IMR-90 (cell line): ENCODE results near the gene RTBDN. TPM values are rescaled to one million over a fixed set of nuclear protein-coding genes. Genes with fewer than 3 reads are reported as not detected.

Source experiments
- ATAC-seq: fragments of 200-7000 bp; cut with Tn5 transposase; 2 replicates; pipeline ENCODE4 v1.9.1; 2020; ENCODE audit warnings: low read depth, mild to moderate bottlenecking, moderate library complexity
- BruUV-seq: library from RNA; stranded (reverse); fragments of 400-500 nt; replicated peaks from 2 replicates; lab custom pipeline; 2021; lab: Mats Ljungman, UMichigan
- CTCF ChIA-PET: fragments of 300-600 bp; formaldehyde crosslinking; extraction: SDS; loops from one replicate; lab custom pipeline; 2021; ENCODE audit warnings: antibody characterized with exemption; lab: Yijun Ruan, JAX
- POLR2A ChIA-PET: fragments of 300-600 bp; sonication (Branson Sonifier 250); formaldehyde crosslinking; loops from one replicate; lab custom pipeline; 2022; ENCODE audit warnings: antibody characterized with exemption; ENCODE audit not compliant: unreplicated experiment; lab: Charles Lee
- DNase-seq: peaks from one replicate; pipeline ENCODE4 v3.0.0; 2013
- H2AFZ ChIP-seq: replicated peaks from 2 replicates; pipeline ENCODE3; 2013; ENCODE audit warnings: low read length, mild to moderate bottlenecking; ENCODE audit not compliant: poor library complexity
- H2AK5ac ChIP-seq: 2 replicates; pipeline ENCODE4 v1.6.1; 2013; ENCODE audit warnings: low read depth, low read length, inconsistent platforms
- H2AK9ac ChIP-seq: replicated peaks from 2 replicates; pipeline ENCODE3; 2013; ENCODE audit warnings: mild to moderate bottlenecking, low read depth, low read length, moderate library complexity; ENCODE audit not compliant: poor library complexity
- H2BK120ac ChIP-seq: 2 replicates; pipeline ENCODE4 v1.6.1; 2013; ENCODE audit warnings: low read depth, low read length, inconsistent platforms
- H2BK15ac ChIP-seq: 3 replicates; pipeline ENCODE4 v1.6.1; 2013; ENCODE audit warnings: low read depth, low read length, inconsistent platforms
- H2BK20ac ChIP-seq: 2 replicates; pipeline ENCODE4 v1.6.1; 2013; ENCODE audit warnings: low read depth, mild to moderate bottlenecking, inconsistent platforms, low read length, moderate library complexity
- H2BK5ac ChIP-seq: 2 replicates; pipeline ENCODE4 v1.6.1; 2013; ENCODE audit warnings: mild to moderate bottlenecking, low read depth, low read length, inconsistent platforms; ENCODE audit not compliant: poor library complexity, severe bottlenecking
- H3K14ac ChIP-seq: replicated peaks from 2 replicates; pipeline ENCODE4 v1.6.1; 2013; ENCODE audit warnings: low read depth, low read length, inconsistent platforms
- H3K18ac ChIP-seq: 2 replicates; pipeline ENCODE4 v1.6.1; 2013; ENCODE audit warnings: low read depth, low read length, control low read depth
- H3K23ac ChIP-seq: 2 replicates; pipeline ENCODE4 v1.6.1; 2013; ENCODE audit warnings: low read depth, low read length, inconsistent platforms
- H3K27ac ChIP-seq: 2 replicates; pipeline ENCODE4 v1.5.1; 2013; ENCODE audit warnings: mild to moderate bottlenecking, control low read depth, low read length; ENCODE audit not compliant: insufficient read depth
- H3K27me3 ChIP-seq: 2 replicates; pipeline ENCODE4 v1.6.1; 2013; ENCODE audit warnings: low read length; ENCODE audit not compliant: control insufficient read depth, insufficient read depth
- H3K36me3 ChIP-seq: 2 replicates; pipeline ENCODE4 v1.6.1; 2013; ENCODE audit warnings: low read length, mixed read lengths; ENCODE audit not compliant: control insufficient read depth, insufficient read depth
- H3K4ac ChIP-seq: 2 replicates; pipeline ENCODE4 v1.6.1; 2013; ENCODE audit warnings: low read depth, low read length, inconsistent platforms
- H3K4me1 ChIP-seq: 2 replicates; pipeline ENCODE4 v1.6.1; 2013; ENCODE audit warnings: low read length, mixed read lengths; ENCODE audit not compliant: control insufficient read depth, insufficient read depth
- H3K4me2 ChIP-seq: 2 replicates; pipeline ENCODE4 v1.6.1; 2013; ENCODE audit warnings: low read depth, mild to moderate bottlenecking, control low read depth, low read length, moderate library complexity
- H3K4me3 ChIP-seq: 2 replicates; pipeline ENCODE4 v1.5.1; 2013; ENCODE audit warnings: low read depth, mild to moderate bottlenecking, control low read depth, low read length, moderate library complexity; ENCODE audit not compliant: insufficient read depth
- H3K56ac ChIP-seq: 2 replicates; pipeline ENCODE4 v1.6.1; 2013; ENCODE audit warnings: low read length, inconsistent platforms; ENCODE audit not compliant: insufficient read depth; ENCODE audit errors: extremely low read depth
- H3K79me1 ChIP-seq, 2 experiments: 2 replicates each; pipeline ENCODE4 v1.6.1; 2013; ENCODE audit warnings: low read length in 2 of 2, inconsistent platforms in 1 of 2, low read depth in 1 of 2
- H3K9ac ChIP-seq: 2 replicates; pipeline ENCODE4 v1.6.1; 2013; ENCODE audit warnings: low read depth, low read length, control low read depth
- H3K9me1 ChIP-seq: 2 replicates; pipeline ENCODE4 v1.6.1; 2013; ENCODE audit warnings: low read length, inconsistent platforms; ENCODE audit not compliant: insufficient read depth
- H3K9me3 ChIP-seq: 2 replicates; pipeline ENCODE4 v1.6.1; 2013; ENCODE audit warnings: low read length; ENCODE audit not compliant: control insufficient read depth, insufficient read depth
- H4K20me1 ChIP-seq: 2 replicates; pipeline ENCODE4 v1.6.1; 2013; ENCODE audit warnings: low read length, inconsistent platforms; ENCODE audit not compliant: insufficient read depth
- H4K5ac ChIP-seq: 2 replicates; pipeline ENCODE4 v1.6.1; 2013; ENCODE audit warnings: mild to moderate bottlenecking, low read depth, low read length, control low read depth
- H4K8ac ChIP-seq, 2 experiments: 2 replicates each; pipeline ENCODE4 v1.6.1; 2013; ENCODE audit warnings: low read depth in 2 of 2, low read length in 2 of 2, control low read depth in 1 of 2, inconsistent platforms in 1 of 2
- H4K91ac ChIP-seq: 2 replicates; pipeline ENCODE4 v1.6.1; 2013; ENCODE audit warnings: low read depth, low read length, inconsistent platforms; ENCODE audit not compliant: insufficient read depth
- BHLHE40 ChIP-seq: fragments of 150-350 bp; IDR thresholded peaks from 2 replicates; pipeline ENCODE4 v1.6.1; 2016; ENCODE audit warnings: mild to moderate bottlenecking, low read depth, low read length
- ELK1 ChIP-seq: fragments of 150-350 bp; IDR thresholded peaks from 2 replicates; pipeline ENCODE4 v1.6.1; 2016; ENCODE audit warnings: low read depth, mild to moderate bottlenecking, low read length, moderate library complexity, borderline replicate concordance
- FOS ChIP-seq: fragments of 150-350 bp; IDR thresholded peaks from 2 replicates; pipeline ENCODE4 v1.6.1; 2016; ENCODE audit warnings: low read depth, low read length
- MAFK ChIP-seq: IDR thresholded peaks from 2 replicates; pipeline ENCODE4 v1.6.1; 2012; ENCODE audit warnings: low read depth, low read length, improper control_type of control experiment
- MAZ ChIP-seq: IDR thresholded peaks from 2 replicates; pipeline ENCODE4 v1.6.1; 2012; ENCODE audit warnings: low read depth, mild to moderate bottlenecking, low read length, improper control_type of control experiment, moderate library complexity, borderline replicate concordance
- RAD21 ChIP-seq: IDR thresholded peaks from 2 replicates; pipeline ENCODE4 v1.6.1; 2012; ENCODE audit warnings: low read length, improper control_type of control experiment
- RCOR1 ChIP-seq: IDR thresholded peaks from 2 replicates; pipeline ENCODE4 v1.6.1; 2012; ENCODE audit warnings: mild to moderate bottlenecking, low read length, improper control_type of control experiment; ENCODE audit not compliant: insufficient replicate concordance
- RFX5 ChIP-seq: IDR thresholded peaks from 2 replicates; pipeline ENCODE4 v1.8.0; 2012; ENCODE audit warnings: low read depth, mild to moderate bottlenecking, low read length, moderate library complexity
- SMC3 ChIP-seq: fragments of 150-350 bp; IDR thresholded peaks from 2 replicates; pipeline ENCODE4 v1.6.1; 2016; ENCODE audit warnings: low read depth, mild to moderate bottlenecking, antibody characterized with exemption, low read length, moderate library complexity
- USF2 ChIP-seq: fragments of 150-350 bp; IDR thresholded peaks from 2 replicates; pipeline ENCODE4 v1.6.1; 2017; ENCODE audit warnings: mild to moderate bottlenecking, antibody characterized with exemption, low read length, low read depth
- WGBS, 2 experiments: methylation state at CpG; one replicate each; pipeline versions ENCODE4 v1.1.5 to v1.1.7; 2013; ENCODE audit warnings: missing lambda C conversion rate in 2 of 2; ENCODE audit not compliant: insufficient read length in 1 of 2; ENCODE audit errors: extremely low coverage in 2 of 2; 5-methylcytosine and 5-hydroxymethylcytosine counted together
- dilution Hi-C: fragments of 300-500 bp; cut with HindIII; formaldehyde crosslinking; loops from one replicate; pipeline ENCODE4 v1.14.3; 2018; ENCODE audit warnings: low sequenced_read_pairs; ENCODE audit not compliant: unreplicated experiment
- in situ Hi-C: fragments of 300-500 bp; cut with MboI; formaldehyde crosslinking; loops from 3 replicates; pipeline ENCODE4 v1.14.3; 2019; ENCODE audit warnings: low sequenced_read_pairs, inconsistent platforms, mixed read lengths
- intact Hi-C: fragments of 100-400 bp; cut with micrococcal nuclease; formaldehyde crosslinking; loops from 2 replicates; pipeline ENCODE4 v1.10.0; 2022
- polyA plus RNA-seq, 3 experiments: library from polyadenylated mRNA; depleted of rRNA; stranded (reverse); fragments of >200 nt; gene quantifications; 2 replicates each; pipeline ENCODE4 v1.2.3, GENCODE V29; 2012; ENCODE audit warnings: low replicate concordance in 1 of 3
- total RNA-seq: library from RNA; depleted of rRNA; stranded (reverse); fragments of >200 nt; gene quantifications from 2 replicates; pipeline ENCODE4 v1.2.3, GENCODE V29; 2012
- TF ChIP-seq, protein P1 (sequence below): conservative IDR thresholded peaks from 2 replicates; pipeline ENCODE4 v1.5.1; 2012; ENCODE audit warnings: mild to moderate bottlenecking, low read depth, low read length, improper control_type of control experiment

RTBDN gene
- total and polyA plus RNA-seq, 2 of the 4 experiments (the other 2 are of a cell fraction), result 0.07 TPM; not detected in 1

DNA sequence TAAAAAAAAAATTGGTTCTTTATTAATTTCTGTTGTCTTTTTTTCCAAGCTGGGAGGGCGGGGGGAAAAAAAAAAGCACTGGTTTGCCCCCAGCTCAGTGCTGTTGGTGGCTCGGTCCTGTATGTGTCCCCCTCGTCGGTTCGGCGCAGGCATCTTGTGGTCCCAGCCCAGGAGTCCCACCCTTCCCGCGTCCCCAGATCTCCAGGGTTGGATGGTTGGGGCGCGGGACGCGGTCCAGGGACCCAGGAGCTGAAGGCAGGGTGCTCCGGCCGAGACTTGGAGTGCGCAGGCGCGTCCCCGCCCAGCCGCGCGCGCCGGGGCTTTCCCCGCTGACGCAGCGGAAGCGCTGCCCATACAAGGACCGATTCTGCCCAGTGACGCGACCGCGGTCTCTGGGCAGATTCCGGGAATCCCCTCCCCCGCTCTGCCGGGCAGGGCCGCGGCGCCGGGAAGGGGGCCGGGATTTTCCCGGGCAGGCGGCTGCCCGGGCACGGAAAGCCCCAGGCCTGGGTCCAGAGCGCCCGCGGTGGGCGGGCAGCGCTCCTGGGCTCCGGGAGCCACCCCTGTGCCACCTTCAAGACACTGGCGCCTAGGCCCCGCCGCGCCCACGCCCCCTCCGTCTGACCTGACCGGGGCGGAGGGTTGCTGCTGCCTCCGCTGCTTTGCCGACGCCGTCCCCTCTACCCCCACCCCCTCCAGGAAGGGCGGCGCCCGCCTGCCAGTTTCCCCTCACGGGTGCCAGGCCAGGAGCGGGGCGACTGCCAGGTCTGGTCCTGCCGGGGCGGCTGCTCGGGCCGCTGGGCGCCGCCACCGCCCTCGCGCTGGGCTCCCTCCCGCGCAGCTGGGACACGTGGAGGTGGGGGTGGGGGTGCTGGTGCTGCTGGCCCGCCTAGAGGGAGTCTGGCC lies 40.8 kb downstream of the RTBDN start:
- intact Hi-C loops, result no loop called here
- TF ChIP-seq ELK1, result peak; percentile 99
- TF ChIP-seq, protein P1, sequence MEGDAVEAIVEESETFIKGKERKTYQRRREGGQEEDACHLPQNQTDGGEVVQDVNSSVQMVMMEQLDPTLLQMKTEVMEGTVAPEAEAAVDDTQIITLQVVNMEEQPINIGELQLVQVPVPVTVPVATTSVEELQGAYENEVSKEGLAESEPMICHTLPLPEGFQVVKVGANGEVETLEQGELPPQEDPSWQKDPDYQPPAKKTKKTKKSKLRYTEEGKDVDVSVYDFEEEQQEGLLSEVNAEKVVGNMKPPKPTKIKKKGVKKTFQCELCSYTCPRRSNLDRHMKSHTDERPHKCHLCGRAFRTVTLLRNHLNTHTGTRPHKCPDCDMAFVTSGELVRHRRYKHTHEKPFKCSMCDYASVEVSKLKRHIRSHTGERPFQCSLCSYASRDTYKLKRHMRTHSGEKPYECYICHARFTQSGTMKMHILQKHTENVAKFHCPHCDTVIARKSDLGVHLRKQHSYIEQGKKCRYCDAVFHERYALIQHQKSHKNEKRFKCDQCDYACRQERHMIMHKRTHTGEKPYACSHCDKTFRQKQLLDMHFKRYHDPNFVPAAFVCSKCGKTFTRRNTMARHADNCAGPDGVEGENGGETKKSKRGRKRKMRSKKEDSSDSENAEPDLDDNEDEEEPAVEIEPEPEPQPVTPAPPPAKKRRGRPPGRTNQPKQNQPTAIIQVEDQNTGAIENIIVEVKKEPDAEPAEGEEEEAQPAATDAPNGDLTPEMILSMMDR, result no peak
- no peak for TF ChIP-seq RAD21
- peak; percentile 8; the same call in 1 of the 2 replicates for TF ChIP-seq MAFK
- TF ChIP-seq SMC3, result no peak
- TF ChIP-seq BHLHE40, result peak; percentile 17
- TF ChIP-seq FOS, result no peak
- peak; percentile 85 for TF ChIP-seq MAZ
- TF ChIP-seq RCOR1, result no peak
- TF ChIP-seq RFX5, result peak; percentile 75; the same call in 1 of the 2 replicates
- TF ChIP-seq USF2, result peak; percentile 80

More for the DNA sequence above, 40.8 kb downstream of the RTBDN start:
- Histone ChIP-seq H2BK5ac (peak overlapping the region; percentile 92), H3K4me3 (peak overlapping the region; percentile 97), H3K27ac (peak overlapping the region; percentile 85), H3K36me3 (no peaks in the 10 kb centered on the region), H4K91ac (peak overlapping the region; percentile 88), H3K23ac (peak overlapping the region; percentile 89), H3K9ac (peak overlapping the region; percentile 80), H2AK5ac (peak overlapping the region; percentile 96), H4K20me1 (peaks cover 20% of the 10 kb centered on the region), H3K4ac (peak overlapping the region; percentile 97), H3K4me2 (peak overlapping the region; percentile 80), H3K4me1 (peaks cover 14% of the 10 kb centered on the region), H2BK15ac (0 out of 3 replicates have a peak overlapping the region, but pooled peaks have one; percentile 51), H4K5ac (peak overlapping the region; percentile 61), H3K27me3 (no peaks in the 10 kb centered on the region), H2AK9ac (peak overlapping the region; percentile 99), H4K8ac (peak overlapping the region; percentile 43 to 88), H3K79me1 (peaks cover 0 to 34% of the 10 kb centered on the region in 2 experiments; a peak in 2 of 4 replicates), H3K56ac (peak overlapping the region; percentile 70), H3K9me1 (no peaks in the 10 kb centered on the region; the same call in 1 of the 2 replicates), H3K14ac (peak overlapping the region; percentile 95), H3K18ac (peak overlapping the region; percentile 69), H2AFZ (peak overlapping the region; percentile 91), H2BK120ac (peak overlapping the region; percentile 79), H2BK20ac (peak overlapping the region; percentile 69; the same call in 1 of the 2 replicates), H3K9me3 (no peaks in the 10 kb centered on the region)
- WGBS, 2 experiments, result 0% methylated on average over 35 of the region's 81 CpGs; no CpG with 5 or more reads in 1 of the 2 experiments
- DNase-seq (peak; percentile 92), ATAC-seq (peak; percentile 28)
- BruUV-seq, result no TSS peak
- in situ Hi-C loops (loop anchor here (25.0 kb wide), 1 partner anchor 1044 kb away; no protein-coding TSS in a partner anchor), dilution Hi-C loops (no loop called here)
- POLR2A ChIA-PET, result interaction anchor here (0.6 to 2.4 kb wide), 3 partner anchors 11 to 243 kb away, joined by 3 to 11 read pairs (median 9); no protein-coding TSS in a partner anchor
- CTCF ChIA-PET, result interaction anchor here (0.5 to 3.0 kb wide), 9 partner anchors 15 to 392 kb away, joined by 3 to 23 read pairs (median 6); no protein-coding TSS in a partner anchor
